ENCODE measurements around the gene BRPF1.

BRPF1 gene

DNA sequence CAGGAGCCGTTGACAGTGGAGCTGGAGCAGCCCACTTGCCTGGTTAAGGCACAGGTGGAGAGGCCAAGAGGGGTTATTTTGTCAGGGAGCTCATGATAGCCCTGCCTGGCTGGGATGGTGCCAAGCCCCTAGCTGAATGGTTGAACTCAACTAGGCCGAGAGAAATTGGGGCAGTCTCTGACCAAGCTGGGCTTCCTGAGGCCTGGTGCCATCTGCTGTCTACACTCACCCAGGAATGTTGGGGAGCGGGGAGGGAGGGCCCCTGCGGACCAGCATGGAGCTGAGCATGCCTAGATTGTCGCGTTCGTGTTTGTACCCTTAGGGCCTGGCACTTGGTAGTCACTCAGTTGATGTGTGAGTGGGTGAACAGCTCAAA is 1.2 kb downstream of the BRPF1 start:
- H3K27me3 Mint-ChIP-seq: no peaks in the 10 kb centered on the region
- H3K36me3 Mint-ChIP-seq: peaks cover 6% of the 10 kb centered on the region
- H3K4me1 Mint-ChIP-seq: peaks cover 30% of the 10 kb centered on the region
- H3K4me3 Mint-ChIP-seq: peak overlapping the region; percentile 83
- ATAC-seq (ENCODE audit: low read depth) (no peak), DNase-seq (ENCODE audit: low spot score in 2 of 2) (no peak)
- H3K27ac Mint-ChIP-seq: peak overlapping the region; percentile 66
- H3K9me3 Mint-ChIP-seq: no peaks in the 10 kb centered on the region

DNA sequence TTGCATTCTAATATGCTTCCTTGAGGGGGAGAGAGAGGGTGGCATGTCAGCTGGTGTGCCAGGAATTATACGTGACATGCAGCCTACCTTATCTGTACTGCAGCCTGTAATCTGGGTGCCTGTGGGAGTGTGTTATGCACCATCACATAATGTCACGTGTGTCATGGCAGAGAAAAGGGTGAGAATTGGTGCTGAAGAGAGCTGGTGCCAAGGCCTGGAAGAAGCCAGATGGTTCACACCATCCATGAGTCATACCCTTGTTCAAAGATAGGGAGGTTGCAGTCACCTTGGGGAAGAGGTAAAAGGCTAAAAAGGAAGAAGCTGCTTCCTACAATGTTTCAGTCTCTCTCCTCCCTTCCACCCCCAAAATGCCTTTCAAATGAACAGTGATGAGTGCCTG is 5.3 kb downstream of the BRPF1 start:
- H3K9me3 Mint-ChIP-seq: no peaks in the 10 kb centered on the region

DNA sequence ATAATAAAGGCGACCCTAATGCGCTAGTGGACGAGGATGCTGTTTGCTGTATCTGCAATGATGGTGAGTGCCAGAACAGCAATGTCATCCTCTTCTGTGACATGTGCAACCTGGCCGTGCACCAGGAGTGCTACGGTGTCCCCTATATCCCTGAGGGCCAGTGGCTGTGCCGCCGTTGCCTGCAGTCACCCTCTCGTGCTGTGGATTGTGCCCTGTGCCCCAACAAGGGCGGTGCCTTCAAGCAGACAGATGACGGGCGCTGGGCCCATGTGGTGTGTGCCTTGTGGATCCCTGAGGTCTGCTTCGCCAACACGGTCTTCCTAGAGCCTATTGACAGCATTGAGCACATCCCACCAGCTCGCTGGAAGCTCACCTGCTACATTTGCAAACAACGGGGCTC is 7.6 kb downstream of the BRPF1 start:
- DNase-seq (ENCODE audit: low spot score in 2 of 2) (no peak), ATAC-seq (ENCODE audit: low read depth) (no peak)
- Mint-ChIP-seq H3K9me3 (no peaks in the 10 kb centered on the region), H3K27me3 (no peaks in the 10 kb centered on the region), H3K4me1 (peaks cover 13% of the 10 kb centered on the region), H3K27ac (no peak overlapping the region), H3K4me3 (no peak overlapping the region), H3K36me3 (peaks cover 30% of the 10 kb centered on the region)

More for the DNA sequence above, 5.3 kb downstream of the BRPF1 start:
- Mint-ChIP-seq H3K27ac (no peak overlapping the region), H3K4me1 (peaks cover 27% of the 10 kb centered on the region), H3K4me3 (no peak overlapping the region), H3K36me3 (peaks cover 23% of the 10 kb centered on the region), H3K27me3 (no peaks in the 10 kb centered on the region)
- no peak for DNase-seq (ENCODE audit: low spot score in 2 of 2)
- ATAC-seq (ENCODE audit: low read depth): no peak

DNA sequence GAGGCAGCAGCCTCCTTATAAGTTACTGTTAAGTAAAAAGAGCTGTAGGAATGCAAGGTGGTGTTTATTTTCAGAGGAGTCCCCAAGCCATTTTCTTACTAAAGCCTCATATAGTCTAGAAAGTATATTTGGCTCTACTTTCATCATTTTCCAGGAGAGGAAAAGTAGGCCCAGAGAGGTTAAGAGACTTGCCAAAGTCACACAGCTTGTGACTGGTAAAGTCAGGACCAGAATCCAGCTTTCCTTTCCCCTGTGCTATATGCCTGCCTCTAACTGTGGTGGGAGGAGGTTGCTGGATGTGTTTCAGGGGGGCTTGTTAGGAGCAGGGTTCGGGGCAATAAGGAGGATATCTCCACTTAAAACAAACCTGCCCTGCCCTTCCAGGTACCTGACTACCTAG is 11.0 kb downstream of the BRPF1 start:
- H3K27me3 Mint-ChIP-seq: no peaks in the 10 kb centered on the region
- H3K27ac Mint-ChIP-seq: no peak overlapping the region
- peaks cover 8% of the 10 kb centered on the region for H3K4me1 Mint-ChIP-seq
- H3K4me3 Mint-ChIP-seq: no peak overlapping the region
- ATAC-seq (ENCODE audit: low read depth) (no peak), DNase-seq (ENCODE audit: low spot score in 2 of 2) (no peak)
- H3K9me3 Mint-ChIP-seq: no peaks in the 10 kb centered on the region
- peaks cover 36% of the 10 kb centered on the region for H3K36me3 Mint-ChIP-seq

DNA sequence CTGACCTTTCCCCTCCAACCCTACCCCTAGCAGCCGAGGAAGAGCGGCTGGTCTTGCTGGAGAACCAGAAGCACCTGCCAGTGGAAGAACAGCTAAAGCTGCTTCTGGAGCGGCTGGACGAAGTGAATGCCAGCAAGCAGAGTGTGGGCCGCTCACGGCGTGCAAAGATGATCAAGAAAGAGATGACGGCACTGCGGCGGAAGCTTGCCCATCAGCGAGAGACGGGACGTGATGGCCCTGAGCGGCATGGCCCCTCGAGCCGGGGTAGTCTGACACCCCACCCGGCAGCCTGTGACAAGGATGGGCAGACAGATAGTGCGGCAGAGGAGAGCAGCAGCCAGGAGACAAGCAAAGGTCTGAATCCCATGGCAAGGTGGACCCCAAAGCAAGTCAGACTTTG is 12.0 kb downstream of the BRPF1 start:
- no peaks in the 10 kb centered on the region for H3K27me3 Mint-ChIP-seq
- no peak for ATAC-seq (ENCODE audit: low read depth)
- H3K4me1 Mint-ChIP-seq: peaks cover 6% of the 10 kb centered on the region
- no peaks in the 10 kb centered on the region for H3K9me3 Mint-ChIP-seq
- no peak overlapping the region for H3K4me3 Mint-ChIP-seq
- peaks cover 32% of the 10 kb centered on the region for H3K36me3 Mint-ChIP-seq
- H3K27ac Mint-ChIP-seq: no peak overlapping the region
- no peak for DNase-seq (ENCODE audit: low spot score in 2 of 2)

DNA sequence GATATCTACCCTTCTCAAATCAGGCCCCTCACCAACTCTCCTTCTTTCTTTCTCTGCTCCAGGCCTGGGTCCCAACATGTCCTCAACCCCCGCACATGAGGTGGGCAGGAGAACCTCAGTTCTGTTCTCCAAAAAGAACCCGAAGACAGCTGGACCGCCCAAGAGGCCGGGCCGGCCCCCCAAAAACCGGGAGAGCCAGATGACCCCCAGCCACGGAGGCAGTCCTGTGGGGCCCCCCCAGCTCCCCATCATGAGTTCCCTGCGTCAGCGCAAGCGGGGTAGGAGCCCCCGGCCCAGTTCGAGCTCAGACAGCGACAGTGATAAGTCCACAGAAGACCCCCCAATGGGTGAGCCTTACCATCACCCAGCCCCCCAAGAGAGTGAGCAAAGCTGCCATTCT is 12.6 kb downstream of the BRPF1 start:
- H3K36me3 Mint-ChIP-seq: peaks cover 28% of the 10 kb centered on the region
- H3K27ac Mint-ChIP-seq: no peak overlapping the region
- ATAC-seq (ENCODE audit: low read depth): no peak
- DNase-seq (ENCODE audit: low spot score in 2 of 2): no peak
- H3K4me3 Mint-ChIP-seq: no peak overlapping the region
- no peaks in the 10 kb centered on the region for H3K27me3 Mint-ChIP-seq
- no peaks in the 10 kb centered on the region for H3K9me3 Mint-ChIP-seq
- peaks cover 4% of the 10 kb centered on the region for H3K4me1 Mint-ChIP-seq

DNA sequence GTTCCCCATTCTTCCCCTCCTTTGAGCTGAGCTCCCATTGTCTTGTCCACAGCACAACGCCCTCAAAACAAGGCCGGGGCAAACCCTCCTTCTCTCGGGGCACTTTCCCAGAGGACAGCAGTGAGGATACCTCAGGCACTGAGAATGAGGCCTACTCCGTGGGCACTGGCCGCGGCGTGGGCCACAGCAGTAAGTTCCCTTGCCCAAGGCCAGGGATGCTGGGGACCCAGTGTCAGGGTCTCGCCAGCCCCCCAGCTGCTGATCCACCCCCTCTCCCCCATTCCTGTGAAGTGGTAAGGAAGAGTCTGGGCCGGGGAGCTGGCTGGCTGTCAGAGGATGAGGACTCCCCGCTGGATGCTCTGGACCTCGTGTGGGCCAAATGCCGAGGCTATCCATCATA is 14.0 kb downstream of the BRPF1 start:
- DNase-seq (ENCODE audit: low spot score in 2 of 2): no peak
- ATAC-seq (ENCODE audit: low read depth): no peak
- no peak overlapping the region for H3K27ac Mint-ChIP-seq
- H3K9me3 Mint-ChIP-seq: no peaks in the 10 kb centered on the region
- peaks cover 23% of the 10 kb centered on the region for H3K36me3 Mint-ChIP-seq
- no peak overlapping the region for H3K4me3 Mint-ChIP-seq
- H3K27me3 Mint-ChIP-seq: no peaks in the 10 kb centered on the region
- H3K4me1 Mint-ChIP-seq: peaks cover 2% of the 10 kb centered on the region

DNA sequence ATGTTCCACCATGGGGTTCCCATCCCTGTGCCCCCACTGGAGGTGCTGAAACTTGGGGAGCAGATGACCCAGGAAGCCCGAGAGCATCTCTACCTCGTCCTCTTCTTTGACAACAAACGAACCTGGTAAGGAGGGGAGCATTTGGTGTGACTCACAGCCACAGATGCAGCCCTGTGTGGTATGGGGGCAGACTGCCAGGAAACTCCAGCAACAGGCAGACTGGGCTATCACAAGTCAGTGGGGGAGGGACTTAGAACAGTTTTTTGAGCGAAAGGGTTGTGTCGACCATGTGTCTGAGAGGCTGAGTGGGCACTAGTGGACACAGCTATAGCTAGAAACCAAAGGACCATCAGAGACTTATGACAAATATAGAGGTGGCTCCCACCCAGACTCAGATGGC is 14.8 kb downstream of the BRPF1 start:
- Mint-ChIP-seq H3K36me3 (peaks cover 19% of the 10 kb centered on the region), H3K4me3 (no peak overlapping the region), H3K27me3 (no peaks in the 10 kb centered on the region), H3K4me1 (peaks cover 6% of the 10 kb centered on the region), H3K27ac (no peak overlapping the region), H3K9me3 (no peaks in the 10 kb centered on the region)
- no peak for ATAC-seq (ENCODE audit: low read depth)
- DNase-seq (ENCODE audit: low spot score in 2 of 2): no peak

DNA sequence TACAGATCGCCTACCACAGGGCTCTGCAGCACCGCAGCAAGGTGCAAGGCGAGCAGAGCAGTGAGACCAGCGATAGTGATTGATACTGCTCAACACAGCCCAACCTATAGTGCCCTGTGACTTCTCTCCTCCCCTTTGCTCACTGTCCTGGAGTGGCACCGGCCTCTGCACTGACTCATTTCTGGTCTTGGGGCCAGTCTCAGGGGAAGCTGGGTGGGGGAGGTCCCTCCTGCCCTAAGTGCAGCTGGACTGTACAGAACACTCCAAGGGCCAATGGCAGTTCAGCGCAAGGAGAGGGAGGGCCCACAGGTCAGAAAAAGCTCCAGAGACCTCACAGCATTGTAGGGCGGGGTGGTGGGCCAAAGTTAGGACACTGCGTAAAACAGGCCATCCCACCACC is 15.7 kb downstream of the BRPF1 start:
- no peak overlapping the region for H3K27ac Mint-ChIP-seq
- no peaks in the 10 kb centered on the region for H3K9me3 Mint-ChIP-seq
- H3K27me3 Mint-ChIP-seq: no peaks in the 10 kb centered on the region
- peaks cover 22% of the 10 kb centered on the region for H3K36me3 Mint-ChIP-seq
- no peak overlapping the region for H3K4me3 Mint-ChIP-seq
- peaks cover 16% of the 10 kb centered on the region for H3K4me1 Mint-ChIP-seq
- ATAC-seq (ENCODE audit: low read depth) (no peak), DNase-seq (ENCODE audit: low spot score in 2 of 2) (no peak)

DNA sequence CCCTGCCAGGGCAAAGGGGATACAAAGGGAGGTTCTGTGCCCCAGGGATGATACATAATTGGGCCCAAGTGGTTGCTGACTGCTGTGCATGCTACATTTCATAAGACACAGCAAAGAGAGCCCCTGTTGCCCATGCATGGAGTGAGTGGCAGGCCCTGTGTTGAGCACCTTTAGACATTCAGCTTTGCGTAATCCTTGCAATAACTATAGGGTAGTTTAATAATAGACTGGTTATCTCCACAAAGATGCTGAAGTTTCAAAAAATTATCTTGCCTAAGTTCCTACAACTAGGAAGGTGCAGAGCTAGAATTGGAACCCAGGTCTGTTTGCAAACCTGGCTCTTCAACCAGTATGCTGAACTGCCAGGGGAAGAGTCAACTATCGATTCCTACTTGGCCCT is 16.5 kb downstream of the BRPF1 start:
- no peaks in the 10 kb centered on the region for H3K9me3 Mint-ChIP-seq
- H3K4me1 Mint-ChIP-seq: peaks cover 21% of the 10 kb centered on the region
- H3K27ac Mint-ChIP-seq: no peak overlapping the region
- no peak for ATAC-seq (ENCODE audit: low read depth)
- H3K36me3 Mint-ChIP-seq: peaks cover 20% of the 10 kb centered on the region
- no peaks in the 10 kb centered on the region for H3K27me3 Mint-ChIP-seq
- no peak overlapping the region for H3K4me3 Mint-ChIP-seq
- DNase-seq (ENCODE audit: low spot score in 2 of 2): no peak

DNA sequence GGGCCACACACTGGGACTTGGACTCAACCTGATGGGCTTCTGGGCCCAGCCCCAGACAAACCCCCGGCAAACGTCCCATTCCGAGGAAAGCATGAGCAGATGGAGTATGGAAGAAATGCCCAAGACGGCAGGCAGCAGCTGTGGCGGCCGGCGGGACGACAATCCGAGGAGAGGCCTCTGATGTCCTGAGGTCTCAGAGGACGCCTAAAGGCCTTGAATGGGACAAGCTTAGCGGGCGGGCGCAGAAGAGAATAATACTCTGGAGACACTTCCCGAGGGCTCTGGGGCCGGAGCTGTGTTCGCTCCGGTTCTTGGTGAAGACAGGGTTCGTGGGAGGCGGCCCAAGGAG is 17.7 kb downstream of the BRPF1 start:
- DNase-seq (ENCODE audit: low spot score in 2 of 2): no peak
- Mint-ChIP-seq H3K4me3 (peak overlapping the region; percentile 91), H3K4me1 (peaks cover 23% of the 10 kb centered on the region), H3K27ac (peak overlapping the region; percentile 80), H3K9me3 (no peaks in the 10 kb centered on the region), H3K36me3 (peaks cover 16% of the 10 kb centered on the region), H3K27me3 (no peaks in the 10 kb centered on the region)
- no peak for ATAC-seq (ENCODE audit: low read depth)

DNA sequence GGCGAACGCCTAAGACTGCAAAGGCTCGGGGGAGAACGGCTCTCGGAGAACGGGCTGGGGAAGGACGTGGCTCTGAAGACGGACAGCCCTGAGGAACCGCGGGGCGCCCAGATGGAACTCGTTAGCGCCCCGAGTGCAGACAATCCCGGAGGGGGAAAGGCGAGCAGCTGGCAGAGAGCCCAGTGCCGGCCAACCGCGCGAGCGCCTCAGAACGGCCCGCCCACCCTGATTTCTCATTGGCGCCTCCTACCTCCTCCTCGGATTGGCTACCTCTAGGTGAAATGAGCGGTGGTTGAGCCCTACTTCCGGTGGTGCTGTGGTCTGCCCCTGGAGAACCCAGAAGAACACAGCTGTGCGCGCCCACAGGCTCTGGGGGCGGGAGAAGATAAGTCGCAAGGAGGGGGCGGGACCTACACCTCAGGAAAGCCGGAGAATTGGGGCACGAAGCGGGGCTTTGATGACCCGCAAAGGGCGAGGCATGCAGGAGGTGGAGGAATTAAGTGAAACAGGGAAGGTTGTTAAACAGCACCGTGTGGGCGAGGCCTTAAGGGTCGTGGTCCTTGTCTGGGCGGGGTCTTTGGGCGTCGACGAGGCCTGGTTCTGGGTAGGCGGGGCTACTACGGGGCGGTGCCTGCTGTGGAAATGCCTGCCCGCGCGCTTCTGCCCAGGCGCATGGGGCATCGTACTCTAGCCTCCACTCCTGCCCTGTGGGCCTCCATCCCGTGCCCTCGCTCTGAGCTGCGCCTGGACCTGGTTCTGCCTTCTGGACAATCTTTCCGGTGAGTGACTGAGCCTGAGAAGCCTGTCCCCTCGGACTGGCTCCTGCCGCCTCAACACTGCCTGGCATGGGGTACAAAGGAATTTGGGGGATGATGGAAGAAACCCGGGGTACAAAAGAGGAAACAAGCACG is 18.4 kb downstream of the BRPF1 start, which contains the start of gene OGG1:
Gene OGG1 (plus strand): TSS at position 308 of the 911 bp plus-strand sequence. CDS start 335 bp downstream, at position 643.
- Mint-ChIP-seq H3K36me3 (peaks cover 13% of the 10 kb centered on the region), H3K4me3 (peak within 1 kb of the TSS; percentile 91), H3K27me3 (no peaks in the 10 kb centered on the region), H3K9me3 (no peaks in the 10 kb centered on the region), H3K4me1 (peaks cover 26% of the 10 kb centered on the region), H3K27ac (peak within 1 kb of the TSS; percentile 80)
- DNase-seq (ENCODE audit: low spot score in 2 of 2): peak; percentile 86 to 92
- ATAC-seq (ENCODE audit: low read depth): peak; percentile 92

DNA sequence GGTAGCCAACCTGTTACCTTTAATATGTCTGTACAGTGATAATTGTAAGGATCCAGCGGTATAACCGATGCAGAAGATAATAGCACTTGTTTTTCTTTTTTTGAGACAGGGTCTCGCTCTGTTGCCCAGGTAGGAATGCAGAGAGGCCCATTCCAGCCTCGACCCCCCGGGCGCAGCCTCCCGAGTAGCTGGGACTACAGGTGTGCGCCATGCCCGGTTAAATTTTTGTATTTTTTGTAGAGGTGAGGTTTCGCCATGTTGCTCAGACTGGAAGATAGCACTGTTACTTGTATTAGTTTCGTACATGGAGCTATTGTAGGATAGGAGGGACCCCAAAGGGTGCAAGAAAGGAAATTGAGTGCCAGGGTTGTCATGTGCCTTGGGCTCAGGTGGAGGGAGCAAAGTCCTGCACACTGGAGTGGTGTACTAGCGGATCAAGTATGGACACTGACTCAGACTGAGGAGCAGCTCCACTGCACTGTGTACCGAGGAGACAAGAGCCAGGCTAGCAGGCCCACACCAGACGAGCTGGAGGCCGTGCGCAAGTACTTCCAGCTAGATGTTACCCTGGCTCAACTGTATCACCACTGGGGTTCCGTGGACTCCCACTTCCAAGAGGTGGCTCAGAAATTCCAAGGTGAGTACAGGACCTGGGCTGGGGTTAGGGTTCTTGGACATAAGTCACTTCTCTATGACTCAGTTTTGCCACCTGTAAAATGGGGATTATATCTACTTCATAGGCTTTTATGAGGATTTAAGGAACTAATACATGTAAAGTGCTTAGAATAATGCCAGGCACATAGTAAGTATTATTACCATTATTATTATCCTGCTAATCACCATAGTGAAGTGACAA is 19.2 kb downstream of the BRPF1 start:
- Mint-ChIP-seq H3K9me3 (no peaks in the 10 kb centered on the region), H3K4me3 (peak overlapping the region; percentile 91), H3K4me1 (peaks cover 26% of the 10 kb centered on the region), H3K36me3 (peaks cover 11% of the 10 kb centered on the region), H3K27ac (peak overlapping the region; percentile 80), H3K27me3 (no peaks in the 10 kb centered on the region)
- DNase-seq (ENCODE audit: low spot score in 2 of 2) (no peak), ATAC-seq (ENCODE audit: low read depth) (no peak)

DNA sequence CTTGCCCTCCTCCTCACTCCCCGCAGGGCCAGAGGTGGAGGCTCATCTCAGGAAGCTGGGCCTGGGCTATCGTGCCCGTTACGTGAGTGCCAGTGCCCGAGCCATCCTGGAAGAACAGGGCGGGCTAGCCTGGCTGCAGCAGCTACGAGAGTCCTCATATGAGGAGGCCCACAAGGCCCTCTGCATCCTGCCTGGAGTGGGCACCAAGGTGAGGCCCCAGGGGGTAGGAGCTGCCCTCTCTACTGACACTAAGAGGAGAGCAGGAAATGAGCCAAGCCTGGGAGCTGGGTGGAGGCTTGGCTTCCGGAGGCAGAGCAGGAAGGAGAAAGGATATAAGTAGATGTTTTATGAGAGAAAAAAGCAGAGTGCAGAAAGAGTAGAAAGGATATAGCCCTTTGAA is 23.1 kb downstream of the BRPF1 start:
- DNase-seq (ENCODE audit: low spot score in 2 of 2): no peak
- no peaks in the 10 kb centered on the region for H3K27me3 Mint-ChIP-seq
- H3K4me3 Mint-ChIP-seq: no peak overlapping the region
- peaks cover 27% of the 10 kb centered on the region for H3K36me3 Mint-ChIP-seq
- no peak overlapping the region for H3K27ac Mint-ChIP-seq
- no peaks in the 10 kb centered on the region for H3K9me3 Mint-ChIP-seq
- H3K4me1 Mint-ChIP-seq: peaks cover 23% of the 10 kb centered on the region
- no peak for ATAC-seq (ENCODE audit: low read depth)

Measured in memory B cell (primary cell).